HG03571 (cell line): ENCODE measurements around the gene TMEM8B.

Experiments
- ATAC-seq: cut with Tn5 transposase; IDR thresholded peaks from one replicate; pipeline ENCODE4 v1.9.1; 2021; ENCODE audit not compliant: unreplicated experiment

Gene TMEM8B

DNA sequence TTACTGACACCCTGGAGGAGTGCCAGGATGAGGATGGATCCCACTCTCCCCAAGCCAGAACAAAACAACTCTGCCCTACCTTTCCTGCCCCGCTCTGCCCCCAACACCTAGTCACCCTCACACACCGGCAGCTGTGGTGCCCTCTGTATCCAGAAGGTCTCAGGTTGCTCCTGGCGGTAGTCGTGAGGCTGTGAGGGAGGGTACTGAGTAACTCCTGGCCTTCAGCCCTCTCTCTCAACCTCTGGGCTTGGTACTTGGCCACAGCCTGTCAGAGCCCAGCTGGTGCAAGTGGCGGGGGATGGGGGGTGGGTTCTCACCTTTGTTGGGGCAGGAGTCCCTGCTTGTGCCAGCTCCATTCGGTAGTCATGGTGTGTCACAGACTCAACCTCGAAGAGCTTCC is 18.9 kb upstream of the TMEM8B start:
- no peak for ATAC-seq

DNA sequence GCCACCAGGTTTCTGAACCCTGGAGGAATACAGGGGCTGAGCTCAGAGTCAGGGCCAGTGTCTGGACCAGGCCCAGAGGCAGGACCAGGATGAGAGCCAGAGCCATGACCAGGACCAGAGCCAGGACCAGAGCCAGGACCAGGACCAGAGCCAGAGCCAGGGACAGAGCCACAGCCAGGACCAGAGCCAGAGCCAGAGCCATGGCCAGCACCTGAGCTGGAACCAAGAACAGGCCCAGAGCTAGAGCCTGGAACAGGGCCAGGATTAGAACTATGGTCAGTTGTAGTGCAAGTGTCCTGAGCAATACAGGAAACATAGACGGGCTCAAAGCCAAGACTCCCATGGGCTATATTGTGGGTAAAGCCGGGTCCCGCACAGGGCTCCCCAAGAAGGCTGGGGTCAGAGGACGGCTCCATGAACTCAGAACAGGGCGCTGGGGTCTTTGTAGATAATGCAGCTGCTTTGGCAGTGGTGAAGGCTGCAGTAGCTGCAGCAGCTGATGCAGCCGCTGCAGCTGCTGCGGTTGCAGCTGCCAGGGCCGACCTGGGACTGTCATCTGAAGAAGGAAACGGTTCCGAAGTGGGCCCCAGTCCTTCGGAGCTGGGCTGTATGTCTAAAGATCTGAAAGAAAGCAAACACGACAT is 17.5 kb upstream of the TMEM8B start:
- ATAC-seq, result no peak

GRCh38 chr9:35812025-35812602 is 16.9 kb upstream of the TMEM8B start, which contains the start of gene SPAG8:
Gene SPAG8, minus strand, starts transcription at chr9:35812262. Its CDS starts 115 bp downstream, at chr9:35812147.
- peak; percentile 52 for ATAC-seq

- no peak for ATAC-seq
Measured at GRCh38 chr9:35813434-35814105, 15.5 kb upstream of the TMEM8B start.

DNA sequence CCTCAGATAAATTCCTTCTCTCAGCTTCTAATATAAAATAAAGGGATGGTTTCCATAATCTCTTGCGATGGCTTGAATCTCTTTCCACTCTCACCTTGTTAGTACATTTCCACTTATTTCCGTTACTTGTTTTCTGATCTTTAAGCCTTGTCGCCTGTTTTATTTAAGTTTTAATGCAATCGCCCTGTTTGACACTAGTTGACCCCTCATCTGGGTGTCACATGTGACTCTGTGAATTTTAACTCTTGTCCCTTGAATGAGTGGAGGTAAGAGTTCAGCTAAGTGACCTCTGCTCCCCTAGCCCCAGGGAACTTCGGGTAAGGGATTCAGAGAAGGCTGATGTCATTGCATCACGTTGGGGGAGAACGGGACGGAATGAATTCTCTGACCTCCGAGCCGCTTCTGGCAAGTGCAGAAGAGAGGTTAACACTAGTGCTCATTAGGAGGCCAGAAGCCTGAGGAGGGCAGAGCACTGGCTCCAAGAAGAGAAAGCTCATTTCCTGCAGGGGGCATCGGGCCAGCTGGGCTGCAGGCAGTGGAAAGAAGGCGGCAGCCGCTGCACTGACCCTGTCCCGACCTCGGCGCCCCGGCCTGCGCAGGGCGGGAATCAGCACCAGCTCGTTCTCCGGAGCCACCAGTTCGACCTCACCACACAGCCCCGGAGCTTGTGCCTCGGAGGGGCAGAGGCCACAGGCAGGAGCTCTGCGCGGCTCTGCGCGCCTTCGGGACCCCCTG is 14.8 kb upstream of the TMEM8B start:
- ATAC-seq, result peak; percentile 12

- ATAC-seq, result peak; percentile 70
Measured at GRCh38 chr9:35814841-35815543, 14.0 kb upstream of the TMEM8B start, which contains the start of gene HINT2. Gene HINT2, minus strand, starts transcription at chr9:35815042. Its CDS starts 63 bp downstream, at chr9:35814979.

GRCh38 chr9:35816708-35817107 is 12.3 kb upstream of the TMEM8B start:
- ATAC-seq, result no peak

DNA sequence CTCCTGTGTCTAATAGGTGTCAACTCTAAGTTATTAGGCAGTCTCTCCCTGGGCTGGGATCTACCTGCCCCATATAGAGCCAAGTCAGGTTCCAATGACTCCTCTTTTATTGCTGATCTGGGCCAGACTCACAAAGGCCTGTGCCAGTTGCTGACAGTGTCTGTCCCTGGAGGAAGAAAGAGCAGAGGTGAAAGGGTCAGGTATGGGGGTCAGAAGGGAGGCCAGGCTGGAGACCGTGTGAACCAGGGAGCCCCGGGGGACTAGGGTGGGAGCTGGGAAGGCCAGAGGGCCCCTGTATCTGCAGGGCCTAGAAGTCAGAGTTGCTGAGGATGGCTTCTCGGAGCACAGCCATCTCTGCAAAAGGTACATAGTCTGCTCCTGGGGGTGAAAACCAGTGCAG is 10.7 kb upstream of the TMEM8B start:
- ATAC-seq, result no peak

- no peak for ATAC-seq
Measured at GRCh38 chr9:35820076-35820475, 9.0 kb upstream of the TMEM8B start.

- ATAC-seq, result no peak
Measured at GRCh38 chr9:35822926-35823325, 6.1 kb upstream of the TMEM8B start.

DNA sequence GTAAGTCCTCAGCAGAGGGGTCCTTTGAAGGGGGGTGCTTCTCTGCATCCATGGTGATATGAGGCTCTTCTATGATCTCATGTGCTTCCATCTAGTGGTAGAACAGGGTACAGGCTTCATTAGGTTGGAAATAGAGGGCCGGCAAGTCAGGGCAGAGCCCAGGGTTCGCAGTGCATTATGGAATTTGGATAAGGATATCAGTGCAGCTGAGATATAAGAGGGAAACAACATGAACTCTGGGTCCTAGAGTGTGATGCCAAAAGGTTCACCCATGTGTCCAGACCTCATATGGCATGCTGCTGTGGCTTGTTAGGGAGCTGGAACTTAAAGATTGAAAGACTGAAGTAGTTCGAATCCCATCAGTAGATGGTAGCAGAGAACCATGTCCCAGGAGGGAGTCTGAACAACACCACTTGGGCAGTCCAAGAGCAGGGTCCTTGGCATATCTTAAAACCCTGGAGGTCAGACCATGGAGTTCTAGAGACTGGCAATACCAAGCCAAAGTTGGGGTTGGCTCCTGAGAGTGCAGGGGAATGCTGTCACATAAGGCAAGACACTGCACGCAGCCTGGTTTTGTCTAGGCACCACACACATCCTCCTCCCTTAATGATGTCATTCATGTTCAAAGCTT is 2.8 kb upstream of the TMEM8B start:
- peak; percentile 48 for ATAC-seq

GRCh38 chr9:35827486-35827885 is 1.5 kb upstream of the TMEM8B start:
- ATAC-seq, result no peak

DNA sequence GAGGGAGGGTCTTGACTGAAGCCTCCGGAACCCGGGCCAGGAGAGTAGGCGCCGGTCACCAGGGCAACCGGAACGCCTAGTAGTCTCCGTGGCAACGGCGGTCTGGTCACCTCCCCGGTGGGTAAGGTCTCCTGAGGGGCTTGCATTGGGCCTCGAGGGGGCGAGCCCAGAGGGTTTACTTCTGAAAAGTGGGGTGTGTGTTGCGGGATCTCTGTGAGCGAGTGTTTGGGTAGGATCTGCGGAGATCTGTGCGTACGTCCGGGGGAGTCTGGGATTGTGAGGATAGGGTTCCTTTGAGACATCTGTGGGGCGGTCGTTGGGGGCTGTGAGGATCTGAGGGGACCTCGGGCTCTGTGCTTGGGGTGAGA is 328 bp upstream of the TMEM8B start, which contains the start of gene FAM221B:
FAM221B (minus strand) TSS at position 17 of the 368 bp plus-strand sequence. CDS start 2,571 bp downstream, outside the sequence.
- ATAC-seq, result no peak

- no peak for ATAC-seq
Measured at GRCh38 chr9:35829764-35830096, 702 bp downstream of the TMEM8B start.

DNA sequence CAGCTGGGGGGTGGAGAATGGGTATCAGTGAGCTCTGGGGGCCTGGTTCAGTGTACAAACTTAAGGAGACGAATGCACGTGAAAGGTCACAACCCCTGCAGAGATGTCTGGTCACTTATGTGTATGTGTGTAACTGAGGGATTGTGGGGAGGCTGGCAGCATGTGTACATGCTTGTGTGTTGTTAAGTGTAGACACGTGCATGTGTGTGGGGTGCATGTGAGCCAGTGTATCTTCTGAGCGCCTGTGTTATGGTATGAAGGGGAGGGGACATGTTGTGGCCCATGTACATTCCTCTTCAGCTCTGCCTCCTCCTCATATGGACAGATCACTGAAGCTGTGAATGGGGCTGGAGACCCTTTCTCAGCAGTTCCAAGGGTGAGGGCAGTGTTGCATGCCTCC is 2.0 kb downstream of the TMEM8B start:
- ATAC-seq, result no peak

DNA sequence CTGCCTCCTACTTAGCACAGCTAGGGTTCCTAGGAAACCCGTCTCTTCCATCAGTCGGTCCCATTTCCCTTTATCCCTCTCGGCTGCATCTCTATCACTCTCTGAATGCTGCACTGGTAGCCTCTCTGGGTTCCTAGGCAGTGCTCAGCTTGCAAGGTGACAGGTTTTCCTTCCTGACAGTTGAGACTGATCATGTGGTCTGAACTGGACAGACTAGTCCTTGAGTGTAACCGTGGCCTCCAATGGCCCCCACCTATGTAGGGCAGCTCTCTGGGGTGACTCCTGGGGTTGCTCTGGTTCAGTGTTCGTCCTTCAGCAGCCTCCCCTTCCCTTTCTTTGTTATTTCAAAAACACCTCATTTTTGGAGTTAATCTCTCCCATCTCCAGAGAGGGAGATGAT is 3.8 kb downstream of the TMEM8B start:
- ATAC-seq, result no peak

- ATAC-seq, result no peak
Measured at GRCh38 chr9:35834260-35835215, 5.5 kb downstream of the TMEM8B start.

DNA sequence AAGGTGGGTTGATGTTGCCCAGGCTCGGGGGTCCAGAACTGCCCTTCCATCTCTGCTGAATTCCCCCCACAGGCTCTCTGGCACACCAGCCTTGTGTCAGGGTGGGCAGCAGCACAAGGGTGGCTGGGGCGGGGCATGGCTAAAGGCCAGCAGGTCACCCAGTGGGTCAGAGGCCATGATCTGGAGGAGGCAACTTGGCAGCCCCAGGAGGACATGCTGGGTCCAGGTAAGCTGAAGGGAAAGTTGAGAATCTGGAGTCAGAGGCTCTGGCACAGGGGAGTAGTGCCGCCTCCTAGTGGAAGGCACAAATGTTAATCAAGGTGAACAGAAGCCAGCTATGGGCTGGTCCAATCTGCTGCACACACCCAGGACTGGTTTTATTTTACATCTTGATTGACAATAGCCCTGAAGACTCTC is 6.2 kb downstream of the TMEM8B start:
- ATAC-seq, result no peak

DNA sequence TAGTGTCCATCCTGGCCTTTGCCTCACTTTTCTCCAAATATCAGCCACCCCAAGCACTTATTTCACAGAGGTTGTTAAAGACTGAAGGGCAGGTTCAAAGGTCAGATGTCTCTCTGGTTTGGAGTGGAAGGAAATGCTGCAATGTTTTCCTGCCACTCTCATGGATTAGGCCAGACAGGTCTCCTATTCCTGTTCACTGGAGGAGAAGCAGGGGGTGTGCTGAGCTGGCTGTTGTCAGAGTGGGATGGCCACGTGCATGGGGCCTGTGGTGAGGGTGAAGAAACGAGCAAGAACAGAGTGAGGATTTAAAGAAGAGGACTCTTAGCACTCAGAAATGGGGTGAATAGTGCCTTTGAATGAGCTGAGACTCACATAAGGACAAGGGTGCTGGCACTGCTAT is 6.7 kb downstream of the TMEM8B start:
- no peak for ATAC-seq
